H1 (cell line): ENCODE results near the gene CEP128. TPM values are rescaled to one million over a fixed set of nuclear protein-coding genes. Genes with fewer than 3 reads are reported as not detected.

Experiments
- CTCF ChIA-PET: fragments of 300-600 bp; sonication (Branson Sonifier 250); formaldehyde crosslinking; loops from one replicate; lab custom pipeline; 2021; ENCODE audit not compliant: partially characterized antibody; lab: Charles Lee
- POLR2A ChIA-PET: fragments of 300-600 bp; sonication (Branson Sonifier 250); formaldehyde crosslinking; loops from one replicate; lab custom pipeline; 2021; ENCODE audit warnings: inconsistent platforms; ENCODE audit not compliant: partially characterized antibody; lab: Charles Lee
- DNase-seq, 2 experiments: peaks; one replicate each; pipeline versions ENCODE4 v3.0.0 to v3.0.0-alpha.2; 2010 to 2022; ENCODE audit warnings: low spot score in 2 of 2, low read depth in 1 of 2, mixed read lengths in 1 of 2
- FAIRE-seq: peaks from 2 replicates; lab custom pipeline; 2011; peaks lifted over from hg19 to GRCh38; lab: Jason Lieb, UNC
- H2AFZ ChIP-seq: 2 replicates; pipeline ENCODE4 v1.8.1; 2012; ENCODE audit warnings: low read length, inconsistent platforms
- H2AK5ac ChIP-seq: 2 replicates; pipeline ENCODE4 v1.6.1; 2013; ENCODE audit warnings: low read depth, low read length
- H2BK120ac ChIP-seq: replicated peaks from 2 replicates; pipeline ENCODE3; 2013; ENCODE audit warnings: low read depth, low read length, inconsistent platforms
- H2BK12ac ChIP-seq: 2 replicates; pipeline ENCODE4 v1.6.1; 2013; ENCODE audit warnings: low read depth, low read length
- H2BK15ac ChIP-seq: 2 replicates; pipeline ENCODE4 v1.6.1; 2013; ENCODE audit warnings: low read length
- H2BK20ac ChIP-seq: 2 replicates; pipeline ENCODE4 v1.6.1; 2013; ENCODE audit warnings: low read length
- H2BK5ac ChIP-seq: 2 replicates; pipeline ENCODE4 v1.6.1; 2013; ENCODE audit warnings: low read depth, low read length
- H3K14ac ChIP-seq: 2 replicates; pipeline ENCODE4 v1.6.1; 2013; ENCODE audit warnings: inconsistent platforms; ENCODE audit not compliant: insufficient read length
- H3K18ac ChIP-seq: 2 replicates; pipeline ENCODE4 v1.6.1; 2013; ENCODE audit warnings: low read length; ENCODE audit errors: extremely low read depth
- H3K23ac ChIP-seq: 2 replicates; pipeline ENCODE4 v1.6.1; 2013; ENCODE audit warnings: inconsistent platforms; ENCODE audit not compliant: insufficient read length
- H3K23me2 ChIP-seq: 2 replicates; pipeline ENCODE4 v1.6.1; 2013; ENCODE audit warnings: low read depth, low read length
- H3K27ac ChIP-seq: 2 replicates; pipeline ENCODE4 v1.6.1; 2011; ENCODE audit warnings: low read depth, low read length, inconsistent platforms
- H3K27me3 ChIP-seq, 4 experiments: replicated peaks in 1 of 4; 1 replicate in 1 of 4; 2 replicates in 3 of 4; pipeline versions ENCODE4 v1.6.1 to v1.8.1; 2011 to 2013; ENCODE audit warnings: low read length in 3 of 4, mild to moderate bottlenecking in 3 of 4, inconsistent platforms in 2 of 4, mixed read lengths in 2 of 4, moderate library complexity in 1 of 4; ENCODE audit not compliant: control insufficient read depth in 3 of 4, insufficient read depth in 3 of 4; ENCODE audit errors: extremely low read depth in 1 of 4
- H3K36me3 ChIP-seq, 4 experiments: 2 replicates each; pipeline versions ENCODE4 v1.6.1 to v1.8.1; 2011 to 2013; ENCODE audit warnings: mild to moderate bottlenecking in 4 of 4, low read length in 3 of 4, moderate library complexity in 2 of 4, control low read depth in 1 of 4, inconsistent platforms in 1 of 4; ENCODE audit not compliant: insufficient read depth in 4 of 4, control insufficient read depth in 2 of 4
- H3K4ac ChIP-seq: replicated peaks from 2 replicates; pipeline ENCODE3; 2013; ENCODE audit warnings: low read length, low read depth, mixed read lengths, inconsistent platforms; ENCODE audit not compliant: insufficient read length
- H3K4me1 ChIP-seq, 4 experiments: replicated peaks in 1 of 4; 1 replicate in 1 of 4; 2 replicates in 3 of 4; pipeline versions ENCODE4 v1.6.1 to v1.8.1; 2011 to 2013; ENCODE audit warnings: low read length in 3 of 4, inconsistent platforms in 2 of 4, mixed read lengths in 1 of 4; ENCODE audit not compliant: insufficient read depth in 4 of 4, control insufficient read depth in 3 of 4
- H3K4me2 ChIP-seq, 2 experiments: 2 replicates each; pipeline versions ENCODE4 v1.6.1 to v1.8.1; 2011 to 2013; ENCODE audit warnings: low read depth in 2 of 2, low read length in 2 of 2, control low read depth in 1 of 2, inconsistent platforms in 1 of 2, mild to moderate bottlenecking in 1 of 2; ENCODE audit not compliant: insufficient read depth in 1 of 2
- H3K4me3 ChIP-seq, 4 experiments: fragments of 200-600, 300-600 bp in 1 of 4; sonication (generic), shearing (Covaris generic), sonication (Bioruptor Twin) in 1 of 4; 2 replicates each; pipeline versions ENCODE4 v1.5.1 to v1.8.1; 2011 to 2016; ENCODE audit warnings: low read length in 4 of 4, low read depth in 3 of 4, control low read depth in 2 of 4, inconsistent platforms in 2 of 4, mild to moderate bottlenecking in 2 of 4, mixed read lengths in 1 of 4, moderate library complexity in 1 of 4; ENCODE audit not compliant: insufficient read depth in 2 of 4; ENCODE audit errors: extremely low read depth in 1 of 4
- H3K56ac ChIP-seq: replicated peaks from 2 replicates; pipeline ENCODE3; 2013; ENCODE audit warnings: low read depth, mild to moderate bottlenecking, mixed read lengths, low read length, inconsistent platforms; ENCODE audit not compliant: insufficient read length
- H3K79me1 ChIP-seq: 2 replicates; pipeline ENCODE4 v1.6.1; 2013; ENCODE audit warnings: low read depth, low read length, control low read depth
- H3K79me2 ChIP-seq, 2 experiments: 2 replicates each; pipeline versions ENCODE4 v1.6.1 to v1.8.1; 2012 to 2013; ENCODE audit warnings: low read length in 2 of 2, mild to moderate bottlenecking in 2 of 2, inconsistent platforms in 1 of 2; ENCODE audit not compliant: insufficient read depth in 2 of 2, control insufficient read depth in 1 of 2
- H3K9ac ChIP-seq, 4 experiments: replicated peaks in 1 of 4; 1 replicate in 1 of 4; 2 replicates in 3 of 4; pipeline versions ENCODE4 v1.6.1 to v1.8.1; 2011 to 2013; ENCODE audit warnings: low read depth in 3 of 4, low read length in 3 of 4, control low read depth in 2 of 4, mild to moderate bottlenecking in 2 of 4, moderate library complexity in 2 of 4, inconsistent platforms in 1 of 4; ENCODE audit errors: extremely low read depth in 1 of 4
- H3K9me3 ChIP-seq, 2 experiments: 2 replicates each; pipeline versions ENCODE4 v1.6.1 to v1.8.1; 2012 to 2013; ENCODE audit warnings: mild to moderate bottlenecking in 2 of 2, moderate library complexity in 2 of 2, control low read depth in 1 of 2, inconsistent platforms in 1 of 2, low read depth in 1 of 2, low read length in 1 of 2, mixed read lengths in 1 of 2; ENCODE audit not compliant: insufficient read depth in 2 of 2
- H4K20me1 ChIP-seq, 2 experiments: replicated peaks in 1 of 2; 2 replicates each; pipeline versions ENCODE3 to v1.8.1; 2011 to 2013; ENCODE audit warnings: inconsistent platforms in 2 of 2, low read length in 2 of 2, mild to moderate bottlenecking in 1 of 2; ENCODE audit not compliant: insufficient read depth in 2 of 2, control insufficient read depth in 1 of 2
- H4K5ac ChIP-seq: 2 replicates; pipeline ENCODE4 v1.6.1; 2013; ENCODE audit warnings: low read length, low read depth, mixed read lengths, inconsistent platforms; ENCODE audit not compliant: insufficient read length
- H4K8ac ChIP-seq: 2 replicates; pipeline ENCODE4 v1.8.0; 2013; ENCODE audit warnings: mild to moderate bottlenecking, moderate library complexity, low read length, inconsistent platforms; ENCODE audit not compliant: insufficient read depth; ENCODE audit errors: extremely low read depth
- H4K91ac ChIP-seq: replicated peaks from 2 replicates; pipeline ENCODE3; 2013; ENCODE audit warnings: low read length, mixed read lengths, inconsistent platforms; ENCODE audit not compliant: insufficient read length
- E2F6 ChIP-seq: IDR thresholded peaks from 2 replicates; pipeline ENCODE4 v1.6.1; 2012; ENCODE audit warnings: inconsistent platforms
- GABPA ChIP-seq: IDR thresholded peaks from 2 replicates; pipeline ENCODE4 v1.6.1; 2011; ENCODE audit warnings: mild to moderate bottlenecking, low read length, moderate library complexity, borderline replicate concordance; ENCODE audit not compliant: insufficient read depth
- MAX ChIP-seq: IDR thresholded peaks from 2 replicates; pipeline ENCODE4 v1.6.1; 2012; ENCODE audit warnings: inconsistent platforms
- RFX5 ChIP-seq: IDR thresholded peaks from 2 replicates; pipeline ENCODE4 v1.6.1; 2011; ENCODE audit warnings: low read depth, low read length, improper control_type of control experiment, borderline replicate concordance
- RNF2 ChIP-seq: fragments of 200-900, 300-1000 bp; sonication (generic); IDR thresholded peaks from 2 replicates; pipeline ENCODE4 v1.7.1; 2016; ENCODE audit warnings: borderline replicate concordance, low read depth, mild to moderate bottlenecking, antibody characterized with exemption, low read length; ENCODE audit not compliant: poor library complexity, severe bottlenecking; ENCODE audit errors: missing control alignments
- SAP30 ChIP-seq: fragments of 300-600 bp; sonication (generic); IDR thresholded peaks from 2 replicates; pipeline ENCODE4 v1.7.1; 2012; ENCODE audit warnings: low read length, moderate library complexity, mild to moderate bottlenecking, inconsistent platforms; ENCODE audit not compliant: insufficient read depth, insufficient replicate concordance
- SIN3A ChIP-seq, 2 experiments: IDR thresholded peaks in 1 of 2; conservative IDR thresholded peaks in 1 of 2; 2 replicates each; pipeline ENCODE4 v1.6.1; 2011 to 2012; ENCODE audit warnings: low read length in 2 of 2, improper control_type of control experiment in 1 of 2, low read depth in 1 of 2, mild to moderate bottlenecking in 1 of 2
- SIRT6 ChIP-seq: IDR thresholded peaks from one replicate; pipeline ENCODE4 v1.7.1; 2012; ENCODE audit warnings: low read length, inconsistent platforms
- SIX5 ChIP-seq: IDR thresholded peaks from 2 replicates; pipeline ENCODE4 v1.6.1; 2011; ENCODE audit warnings: mild to moderate bottlenecking, low read depth, low read length
- SUZ12 ChIP-seq: fragments of 200-600 bp; sonication (generic); IDR thresholded peaks from 2 replicates; pipeline ENCODE4 v1.6.1; 2012; ENCODE audit warnings: mild to moderate bottlenecking, inconsistent platforms, low read length, moderate library complexity, mixed read lengths
- TAF7 ChIP-seq: optimal IDR thresholded peaks from 2 replicates; pipeline ENCODE3; 2011; ENCODE audit warnings: low read depth, mild to moderate bottlenecking, inconsistent platforms, low read length, moderate library complexity, borderline replicate concordance
- WGBS, 2 experiments: shearing (Covaris generic) in 1 of 2; methylation state at CpG; one replicate each; pipeline versions ENCODE4 v1.1.6 to v1.1.7; 2013 to 2015; ENCODE audit warnings: low lambda C conversion rate in 2 of 2, mixed read lengths in 2 of 2, inconsistent platforms in 1 of 2, low coverage in 1 of 2, missing lambda C conversion rate in 1 of 2; ENCODE audit not compliant: insufficient replicate concordance in 2 of 2, insufficient coverage in 1 of 2, insufficient read length in 1 of 2; ENCODE audit errors: extremely low coverage in 1 of 2, missing lambda C conversion rate in 1 of 2; 5-methylcytosine and 5-hydroxymethylcytosine counted together
- polyA plus RNA-seq, 7 experiments: library from polyadenylated mRNA; depleted of rRNA in 3 of 7; stranded (reverse) in 5 of 7; unstranded in 2 of 7; fragments of >200 nt in 5 of 7; fragments of 200-250 nt in 2 of 7; gene quantifications; 1 replicate in 5 of 7; 2 replicates in 1 of 7; 4 replicates in 1 of 7; pipeline versions ENCODE4 v1.2.1 to v1.2.3, GENCODE V29; 2011 to 2013; ENCODE audit warnings: missing spikeins in 2 of 7, mixed read lengths in 2 of 7
- total RNA-seq: library from RNA; stranded (reverse); fragmentation: NEBNext Ultra II Directional; extraction: Animal tissue kit (Norgen Biotek cat#: 25700); gene quantifications from 2 replicates; pipeline ENCODE4 v1.2.1, GENCODE V29; 2021

The CEP128 gene
- total and polyA plus RNA-seq, 2 of the 8 experiments (the other 6 are each of a cell fraction or from before 2014, with no cell fraction given), result 1.9 to 17.0 TPM

GRCh38 chr14:80538633-80539375 lies 402.7 kb downstream of the CEP128 start:
- ChIA-PET POLR2A (no interaction called here), CTCF (no interaction called here)
- 96 to 100% methylated on average over 2 to 7 of the region's 7 CpGs for whole genome bisulfite sequencing, 2 experiments
- Histone ChIP-seq H4K5ac (no peak overlapping the region), H3K23ac (no peak overlapping the region), H3K27me3 (no peaks in the 10 kb centered on the region), H3K9me3 (no peaks in the 10 kb centered on the region), H3K4me3 (no peak overlapping the region), H2BK12ac (no peak overlapping the region), H2BK20ac (no peak overlapping the region), H4K91ac (no peak overlapping the region), H3K27ac (no peak overlapping the region), H3K36me3 (no peaks in the 10 kb centered on the region), H2BK5ac (no peak overlapping the region), H3K4ac (no peak overlapping the region), H3K23me2 (no peaks in the 10 kb centered on the region), H3K4me1 (no peaks in the 10 kb centered on the region), H3K56ac (no peak overlapping the region), H2AFZ (no peak overlapping the region), H3K79me1 (no peaks in the 10 kb centered on the region), H3K14ac (no peak overlapping the region), H3K4me2 (no peak overlapping the region), H2BK120ac (no peak overlapping the region), H4K8ac (no peak overlapping the region), H3K9ac (no peak overlapping the region), H3K18ac (no peak overlapping the region), H2BK15ac (no peak overlapping the region), H2AK5ac (no peak overlapping the region), H4K20me1 (no peaks in the 10 kb centered on the region), H3K79me2 (no peaks in the 10 kb centered on the region)
- no peak for FAIRE-seq
- no peak for DNase-seq
- TF ChIP-seq SAP30, result no peak
- TF ChIP-seq SIN3A (conservative IDR thresholded peaks at IDR 0.05 in 1 of 2, IDR thresholded peaks at IDR 0.05 in 1 of 2; ENCODE audit: low read depth in 1 of 2, low read length in 2 of 2), result no peak
- TF ChIP-seq SUZ12, result no peak
- no peak for TF ChIP-seq GABPA
- TF ChIP-seq E2F6, result no peak
- no peak for TF ChIP-seq TAF7
- TF ChIP-seq MAX, result no peak
- TF ChIP-seq SIRT6, result no peak
- no peak for TF ChIP-seq RFX5
- TF ChIP-seq RNF2, result no peak
- no peak for TF ChIP-seq SIX5
